Measurements from ENCODE around the gene UNC93B1. TPM values are rescaled to one million over a fixed set of nuclear protein-coding genes. Genes with fewer than 3 reads are reported as not detected.

Gene UNC93B1
- total RNA-seq, 4 donors from 2014 or later = 43.5 to 75.9 (median 44.2) TPM

DNA sequence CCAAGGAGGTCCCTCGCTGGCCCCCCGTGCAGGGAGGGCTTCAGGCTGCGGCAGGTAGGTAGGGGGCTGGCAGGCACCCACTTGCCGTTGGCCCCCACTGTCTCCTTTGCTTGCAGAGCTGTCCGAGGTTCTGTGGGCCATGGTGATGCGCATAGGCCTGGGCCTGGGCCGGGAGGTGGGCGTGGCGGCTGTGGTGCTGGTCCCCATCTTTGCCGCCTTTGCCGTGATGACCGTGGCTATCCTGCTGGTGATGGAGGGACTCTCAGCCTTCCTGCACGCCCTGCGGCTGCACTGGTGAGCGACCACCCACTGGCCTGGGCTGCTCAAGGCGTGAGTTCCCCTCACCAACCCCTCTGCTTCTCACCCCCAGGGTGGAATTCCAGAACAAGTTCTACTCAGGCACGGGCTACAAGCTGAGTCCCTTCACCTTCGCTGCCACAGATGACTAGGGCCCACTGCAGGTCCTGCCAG, 46.5 kb upstream of the UNC93B1 start:
- no peaks in the 10 kb centered on the region for H3K9me3 ChIP-seq
- peaks cover 0 to 4% (median 0%) of the 10 kb centered on the region in 4 donors for H3K4me1 ChIP-seq
- H3K27me3 ChIP-seq = no peaks in the 10 kb centered on the region
- WGBS, 2 donors = 92 to 94% methylated on average over 12 to 18 of the region's 18 CpGs
- H3K4me3 ChIP-seq = no peak overlapping the region
- DNase-seq (ENCODE audit: low spot score in 2 of 2) = no peak
- TF ChIP-seq POLR2A (IDR thresholded peaks at IDR 0.05) = no peak
- TF ChIP-seq, protein P1, sequence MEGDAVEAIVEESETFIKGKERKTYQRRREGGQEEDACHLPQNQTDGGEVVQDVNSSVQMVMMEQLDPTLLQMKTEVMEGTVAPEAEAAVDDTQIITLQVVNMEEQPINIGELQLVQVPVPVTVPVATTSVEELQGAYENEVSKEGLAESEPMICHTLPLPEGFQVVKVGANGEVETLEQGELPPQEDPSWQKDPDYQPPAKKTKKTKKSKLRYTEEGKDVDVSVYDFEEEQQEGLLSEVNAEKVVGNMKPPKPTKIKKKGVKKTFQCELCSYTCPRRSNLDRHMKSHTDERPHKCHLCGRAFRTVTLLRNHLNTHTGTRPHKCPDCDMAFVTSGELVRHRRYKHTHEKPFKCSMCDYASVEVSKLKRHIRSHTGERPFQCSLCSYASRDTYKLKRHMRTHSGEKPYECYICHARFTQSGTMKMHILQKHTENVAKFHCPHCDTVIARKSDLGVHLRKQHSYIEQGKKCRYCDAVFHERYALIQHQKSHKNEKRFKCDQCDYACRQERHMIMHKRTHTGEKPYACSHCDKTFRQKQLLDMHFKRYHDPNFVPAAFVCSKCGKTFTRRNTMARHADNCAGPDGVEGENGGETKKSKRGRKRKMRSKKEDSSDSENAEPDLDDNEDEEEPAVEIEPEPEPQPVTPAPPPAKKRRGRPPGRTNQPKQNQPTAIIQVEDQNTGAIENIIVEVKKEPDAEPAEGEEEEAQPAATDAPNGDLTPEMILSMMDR (IDR thresholded peaks at IDR 0.05) = no peak
- TF ChIP-seq EP300 (IDR thresholded peaks at IDR 0.05) = no peak
- peaks cover 0 to 82% (median 15%) of the 10 kb centered on the region in 3 donors for H3K36me3 ChIP-seq
- no peak overlapping the region for H3K27ac ChIP-seq

DNA sequence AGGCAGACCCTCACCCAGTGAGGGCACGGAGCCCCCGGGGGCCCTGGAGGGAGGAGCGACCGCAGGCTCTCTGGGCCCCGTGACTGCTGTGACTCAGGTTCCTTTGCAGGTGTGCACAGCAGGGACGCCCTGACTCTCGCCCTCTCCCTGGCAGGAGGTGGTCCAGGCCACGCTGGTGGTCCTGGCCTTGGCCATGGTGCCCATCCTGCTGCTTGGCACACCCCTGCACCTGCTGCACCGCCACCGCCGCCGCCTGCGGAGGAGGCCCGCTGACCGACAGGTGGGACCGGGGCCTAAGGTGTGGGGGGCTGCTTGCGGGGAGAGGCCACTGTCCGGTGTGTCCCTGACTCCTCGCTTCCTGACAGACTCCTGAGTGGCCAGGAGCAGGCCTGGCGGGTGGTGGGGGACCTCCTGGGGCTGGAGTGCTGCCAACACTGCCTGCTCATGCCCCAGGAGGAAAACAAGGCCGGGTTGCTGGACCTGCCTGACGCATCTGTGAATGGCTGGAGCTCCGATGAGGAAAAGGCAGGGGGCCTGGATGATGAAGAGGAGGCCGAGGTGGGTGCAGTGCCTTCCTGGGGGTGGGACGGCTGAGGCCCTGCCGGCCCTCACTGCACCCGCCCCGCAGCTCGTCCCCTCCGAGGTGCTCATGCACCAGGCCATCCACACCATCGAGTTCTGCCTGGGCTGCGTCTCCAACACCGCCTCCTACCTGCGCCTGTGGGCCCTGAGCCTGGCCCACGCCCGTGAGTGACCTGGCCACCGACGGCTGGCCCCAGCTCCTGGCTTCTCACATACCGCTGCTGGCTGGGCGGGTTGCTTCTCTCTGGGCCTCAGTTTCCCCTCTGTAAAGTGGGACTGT, 45.8 kb upstream of the UNC93B1 start:
- TF ChIP-seq POLR2A (IDR thresholded peaks at IDR 0.05) (no peak), EP300 (IDR thresholded peaks at IDR 0.05) (no peak)
- TF ChIP-seq, protein P1 (IDR thresholded peaks at IDR 0.05) = no peak

DNA sequence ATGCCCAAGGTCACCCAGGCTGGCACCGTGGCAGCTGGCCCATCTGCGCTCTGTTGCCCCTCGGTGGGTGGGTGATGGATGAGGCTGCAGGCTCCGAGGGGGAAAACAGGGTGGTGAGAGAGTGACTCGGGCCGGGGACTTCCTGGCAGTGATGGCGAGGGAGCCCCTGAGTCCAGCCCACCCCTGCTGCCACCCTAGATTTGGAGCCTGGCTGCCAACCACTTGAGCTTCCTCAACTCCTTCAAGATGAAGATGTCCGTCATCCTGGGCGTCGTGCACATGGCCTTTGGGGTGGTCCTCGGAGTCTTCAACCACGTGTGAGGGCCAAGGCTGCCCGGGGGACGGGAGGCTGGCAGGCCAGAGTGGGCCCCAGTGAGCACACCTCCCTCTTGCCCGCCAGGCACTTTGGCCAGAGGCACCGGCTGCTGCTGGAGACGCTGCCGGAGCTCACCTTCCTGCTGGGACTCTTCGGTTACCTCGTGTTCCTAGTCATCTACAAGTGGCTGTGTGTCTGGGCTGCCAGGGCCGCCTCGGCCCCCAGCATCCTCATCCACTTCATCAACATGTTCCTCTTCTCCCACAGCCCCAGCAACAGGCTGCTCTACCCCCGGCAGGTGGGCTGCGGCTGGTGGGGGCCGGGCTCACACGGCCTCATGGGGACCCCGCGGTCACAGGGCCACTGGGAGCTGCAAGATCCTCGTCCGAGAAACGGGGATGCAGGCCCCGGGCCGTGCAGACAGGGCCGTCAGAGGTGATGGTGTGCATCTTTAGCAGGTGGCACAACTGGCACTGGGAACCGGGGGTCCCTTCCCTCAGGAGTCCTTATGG, 45.0 kb upstream of the UNC93B1 start:
- H3K4me3 ChIP-seq = no peak overlapping the region
- peaks cover 0 to 92% (median 15%) of the 10 kb centered on the region in 3 donors for H3K36me3 ChIP-seq
- H3K9me3 ChIP-seq = no peaks in the 10 kb centered on the region
- TF ChIP-seq POLR2A (IDR thresholded peaks at IDR 0.05) (no peak), EP300 (IDR thresholded peaks at IDR 0.05) (no peak)
- TF ChIP-seq, protein P1 (IDR thresholded peaks at IDR 0.05) = no peak
- H3K4me1 ChIP-seq = peaks cover 0 to 4% (median 0%) of the 10 kb centered on the region in 4 donors
- no peak overlapping the region for H3K27ac ChIP-seq
- 89% methylated on average over 20 to 27 of the region's 35 CpGs for WGBS, 2 donors
- no peak for DNase-seq (ENCODE audit: low spot score in 2 of 2)
- H3K27me3 ChIP-seq = no peaks in the 10 kb centered on the region

More for the DNA sequence above, 45.8 kb upstream of the UNC93B1 start:
- Histone ChIP-seq H3K4me3 (no peak overlapping the region), H3K27me3 (no peaks in the 10 kb centered on the region), H3K36me3 (peaks cover 0 to 89% (median 15%) of the 10 kb centered on the region in 3 donors), H3K4me1 (peaks cover 0 to 4% (median 0%) of the 10 kb centered on the region in 4 donors), H3K27ac (no peak overlapping the region), H3K9me3 (no peaks in the 10 kb centered on the region)
- DNase-seq (ENCODE audit: low spot score in 2 of 2) = no peak
- WGBS, 2 donors = 88 to 89% methylated on average over 27 to 40 of the region's 40 CpGs

DNA sequence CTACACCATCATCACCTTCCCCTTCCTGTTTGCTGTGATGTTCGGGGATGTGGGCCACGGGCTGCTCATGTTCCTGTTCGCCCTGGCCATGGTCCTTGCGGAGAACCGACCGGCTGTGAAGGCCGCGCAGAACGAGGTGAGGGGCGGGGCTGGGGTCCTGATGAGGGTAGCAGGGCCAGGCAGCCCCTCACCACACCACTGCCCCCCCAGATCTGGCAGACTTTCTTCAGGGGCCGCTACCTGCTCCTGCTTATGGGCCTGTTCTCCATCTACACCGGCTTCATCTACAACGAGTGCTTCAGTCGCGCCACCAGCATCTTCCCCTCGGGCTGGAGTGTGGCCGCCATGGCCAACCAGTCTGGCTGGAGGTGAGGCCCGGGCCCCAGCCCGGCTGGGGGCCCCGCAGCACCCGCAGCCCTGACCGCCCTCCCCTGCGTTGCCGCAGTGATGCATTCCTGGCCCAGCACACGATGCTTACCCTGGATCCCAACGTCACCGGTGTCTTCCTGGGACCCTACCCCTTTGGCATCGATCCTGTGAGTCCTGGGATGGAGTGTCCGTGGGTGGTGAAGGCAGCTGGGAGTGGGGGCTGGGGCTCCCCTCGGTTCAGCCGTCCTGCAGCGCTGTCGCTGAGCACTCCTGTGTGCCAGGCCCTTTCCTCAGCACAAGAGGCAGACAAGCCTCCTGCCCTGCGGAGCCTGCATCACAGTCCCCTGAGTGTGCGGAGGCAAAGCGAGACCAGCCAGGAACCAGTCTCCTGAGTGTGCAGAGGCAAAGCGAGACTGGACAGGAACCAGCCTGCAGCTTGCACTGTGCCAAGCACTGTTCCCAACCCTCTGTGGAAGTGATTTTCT, 43.8 kb upstream of the UNC93B1 start:
- peaks cover 2 to 92% (median 15%) of the 10 kb centered on the region in 3 donors for H3K36me3 ChIP-seq
- H3K27ac ChIP-seq = no peak overlapping the region
- TF ChIP-seq, protein P1 (IDR thresholded peaks at IDR 0.05) = no peak
- TF ChIP-seq EP300 (IDR thresholded peaks at IDR 0.05) = no peak
- no peak for TF ChIP-seq POLR2A (IDR thresholded peaks at IDR 0.05)
- 81 to 88% methylated on average over 27 to 33 of the region's 37 CpGs for WGBS, 2 donors
- H3K9me3 ChIP-seq = no peaks in the 10 kb centered on the region
- no peak for DNase-seq (ENCODE audit: low spot score in 2 of 2)
- H3K4me3 ChIP-seq = no peak overlapping the region
- no peaks in the 10 kb centered on the region for H3K27me3 ChIP-seq
- peaks cover 0 to 14% (median 0%) of the 10 kb centered on the region in 4 donors for H3K4me1 ChIP-seq
